K562 (cell line): ENCODE measurements around the gene SLCO3A1. TPM values are rescaled to one million over a fixed set of nuclear protein-coding genes. Genes with fewer than 3 reads are reported as not detected.

ENCODE experiments used
- ARID2 ChIP-seq: fragments of 450-650 bp; IDR thresholded peaks from 2 replicates; pipeline ENCODE4 v1.6.1; 2017; ENCODE audit warnings: antibody characterized with exemption, mild to moderate bottlenecking
- CREM ChIP-seq: IDR thresholded peaks from 2 replicates; pipeline ENCODE4 v1.6.1; 2014; ENCODE audit warnings: antibody characterized with exemption, low read depth
- CTCF ChIP-seq, 3 experiments: IDR thresholded peaks in 2 of 3; conservative IDR thresholded peaks in 1 of 3; 2 replicates each; pipeline ENCODE4 v1.5.1; 2011 to 2012; ENCODE audit warnings: low read length in 3 of 3, mild to moderate bottlenecking in 3 of 3, control low read depth in 2 of 3, improper control_type of control experiment in 1 of 3, inconsistent platforms in 1 of 3, low read depth in 1 of 3, mixed read lengths in 1 of 3, moderate library complexity in 1 of 3; ENCODE audit not compliant: insufficient read depth in 2 of 3
- DEAF1 ChIP-seq: fragments of 450-650 bp; formaldehyde crosslinking; IDR thresholded peaks from 2 replicates; pipeline ENCODE4 v1.4.0; 2020; ENCODE audit warnings: mild to moderate bottlenecking, moderate library complexity
- ETV5 ChIP-seq: sonication (generic); formaldehyde crosslinking; IDR thresholded peaks from 2 replicates; pipeline ENCODE4 v1.4.0; 2020; ENCODE audit warnings: low read depth, mild to moderate bottlenecking, missing genetic modification reagents
- GTF2A2 ChIP-seq: IDR thresholded peaks from 2 replicates; pipeline ENCODE4 v1.6.1; 2016; ENCODE audit warnings: mild to moderate bottlenecking, missing genetic modification characterization, missing compliant biosample characterization
- KDM1A ChIP-seq, 2 experiments: fragments of 450-650 bp; IDR thresholded peaks; 2 replicates each; pipeline ENCODE4 v1.6.1; 2016; ENCODE audit warnings: mild to moderate bottlenecking in 2 of 2
- KDM2B ChIP-seq: fragments of 250-450 bp; sonication (Bioruptor Pico); IDR thresholded peaks from 2 replicates; pipeline ENCODE4 v1.8.0; 2021; ENCODE audit warnings: mild to moderate bottlenecking, moderate library complexity
- RAD21 ChIP-seq, 2 experiments: fragments of 250-450 bp in 1 of 2; fragments of 450-650 bp in 1 of 2; sonication (Bioruptor Pico) in 1 of 2; formaldehyde crosslinking in 1 of 2; IDR thresholded peaks in 1 of 2; conservative IDR thresholded peaks in 1 of 2; 2 replicates each; pipeline versions ENCODE4 v1.4.0 to v1.8.0; 2020 to 2022; ENCODE audit warnings: mild to moderate bottlenecking in 2 of 2, moderate library complexity in 1 of 2
- RCOR1 ChIP-seq, 2 experiments: IDR thresholded peaks; 2 replicates each; pipeline ENCODE4 v1.6.1; 2012; ENCODE audit warnings: low read depth in 2 of 2, low read length in 2 of 2, borderline replicate concordance in 1 of 2, improper control_type of control experiment in 1 of 2
- SPI1 ChIP-seq: IDR thresholded peaks from 2 replicates; pipeline ENCODE4 v1.6.1; 2011; ENCODE audit warnings: low read depth, low read length, control low read depth, borderline replicate concordance
- STAG1 ChIP-seq: sonication (generic); formaldehyde crosslinking; IDR thresholded peaks from 2 replicates; pipeline ENCODE4 v1.5.0; 2020; ENCODE audit warnings: missing genetic modification reagents, borderline replicate concordance
- TFE3 ChIP-seq: fragments of 450-650 bp; formaldehyde crosslinking; IDR thresholded peaks from 2 replicates; pipeline ENCODE4 v1.4.0; 2020; ENCODE audit warnings: mild to moderate bottlenecking, mixed read lengths
- ZNF224 ChIP-seq: sonication (generic); formaldehyde crosslinking; IDR thresholded peaks from 2 replicates; pipeline ENCODE4 v1.8.0; 2022; ENCODE audit warnings: mild to moderate bottlenecking, missing genetic modification reagents
- polyA plus RNA-seq, 8 experiments: library from polyadenylated mRNA; depleted of rRNA in 4 of 8; stranded (reverse) in 5 of 8; unstranded in 3 of 8; fragments of >200 nt; fragmentation: Nextera tagmentation in 2 of 8; fragmentation: Illumina TruSeq in 1 of 8; extraction: Ambion mirVana in 2 of 8; extraction: Trizol in 1 of 8; gene quantifications; 2 replicates each; pipeline versions ENCODE4 v1.2.1 to v1.2.3, GENCODE V29; 2011 to 2014; ENCODE audit warnings: inconsistent platforms in 1 of 8, missing spikeins in 1 of 8
- total RNA-seq, 7 experiments: library from RNA; depleted of rRNA in 6 of 7; stranded (reverse); fragments of >200 nt in 6 of 7; fragmentation: Illumina TruSeq in 2 of 7; extraction: Trizol in 2 of 7; gene quantifications; 2 replicates each; pipeline versions ENCODE4 v1.2.1 to v1.2.3, GENCODE V29; 2011 to 2021; ENCODE audit warnings: low replicate concordance in 1 of 7
- TF ChIP-seq, protein P1 (sequence below), 2 experiments: IDR thresholded peaks; 2 replicates each; pipeline ENCODE4 v1.6.1; 2012; ENCODE audit warnings: improper control_type of control experiment in 2 of 2, low read depth in 2 of 2, low read length in 2 of 2, borderline replicate concordance in 1 of 2
- TF ChIP-seq, protein P2 (sequence below): fragments of 450-650 bp; formaldehyde crosslinking; IDR thresholded peaks from 2 replicates; pipeline ENCODE4 v1.4.0; 2020; ENCODE audit warnings: mild to moderate bottlenecking, moderate library complexity

The SLCO3A1 gene
- total and polyA plus RNA-seq, 9 of the 15 experiments (the other 6 are each of a cell fraction or from before 2014, with no cell fraction given) = 0.01 to 0.84 (median 0.06) TPM; not detected in 3

GRCh38 chr15:92082006-92082843 lies 228.7 kb downstream of the SLCO3A1 start (continued):
- TF ChIP-seq, protein P1, sequence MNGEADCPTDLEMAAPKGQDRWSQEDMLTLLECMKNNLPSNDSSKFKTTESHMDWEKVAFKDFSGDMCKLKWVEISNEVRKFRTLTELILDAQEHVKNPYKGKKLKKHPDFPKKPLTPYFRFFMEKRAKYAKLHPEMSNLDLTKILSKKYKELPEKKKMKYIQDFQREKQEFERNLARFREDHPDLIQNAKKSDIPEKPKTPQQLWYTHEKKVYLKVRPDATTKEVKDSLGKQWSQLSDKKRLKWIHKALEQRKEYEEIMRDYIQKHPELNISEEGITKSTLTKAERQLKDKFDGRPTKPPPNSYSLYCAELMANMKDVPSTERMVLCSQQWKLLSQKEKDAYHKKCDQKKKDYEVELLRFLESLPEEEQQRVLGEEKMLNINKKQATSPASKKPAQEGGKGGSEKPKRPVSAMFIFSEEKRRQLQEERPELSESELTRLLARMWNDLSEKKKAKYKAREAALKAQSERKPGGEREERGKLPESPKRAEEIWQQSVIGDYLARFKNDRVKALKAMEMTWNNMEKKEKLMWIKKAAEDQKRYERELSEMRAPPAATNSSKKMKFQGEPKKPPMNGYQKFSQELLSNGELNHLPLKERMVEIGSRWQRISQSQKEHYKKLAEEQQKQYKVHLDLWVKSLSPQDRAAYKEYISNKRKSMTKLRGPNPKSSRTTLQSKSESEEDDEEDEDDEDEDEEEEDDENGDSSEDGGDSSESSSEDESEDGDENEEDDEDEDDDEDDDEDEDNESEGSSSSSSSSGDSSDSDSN (IDR thresholded peaks at IDR 0.05; ENCODE audit: borderline replicate concordance in 1 of 2, low read depth in 2 of 2, low read length in 2 of 2) = 0 out of 4 replicates have a peak, but pooled peaks of 1 of the 2 experiments have one; percentile 33
- no peak for TF ChIP-seq KDM2B (CRISPR knock-in tag)
- TF ChIP-seq GTF2A2 (tag) = no peak
- peak; percentile 47 for TF ChIP-seq DEAF1 (CRISPR knock-in tag)
- peak; percentile 63 to 82 (median 80) for TF ChIP-seq CTCF (IDR thresholded peaks at IDR 0.05 in 2 of 3, conservative IDR thresholded peaks at IDR 0.05 in 1 of 3; ENCODE audit: insufficient read depth in 2 of 3, low read depth in 1 of 3, low read length in 3 of 3)
- no peak for TF ChIP-seq TFE3 (CRISPR knock-in tag)
- TF ChIP-seq CREM = 0 out of 2 replicates have a peak, but pooled peaks have one; percentile 25
- TF ChIP-seq STAG1 (CRISPR knock-in tag) = peak; percentile 24; the same call in 1 of the 2 replicates
- no peak for TF ChIP-seq ARID2
- TF ChIP-seq, protein P2, sequence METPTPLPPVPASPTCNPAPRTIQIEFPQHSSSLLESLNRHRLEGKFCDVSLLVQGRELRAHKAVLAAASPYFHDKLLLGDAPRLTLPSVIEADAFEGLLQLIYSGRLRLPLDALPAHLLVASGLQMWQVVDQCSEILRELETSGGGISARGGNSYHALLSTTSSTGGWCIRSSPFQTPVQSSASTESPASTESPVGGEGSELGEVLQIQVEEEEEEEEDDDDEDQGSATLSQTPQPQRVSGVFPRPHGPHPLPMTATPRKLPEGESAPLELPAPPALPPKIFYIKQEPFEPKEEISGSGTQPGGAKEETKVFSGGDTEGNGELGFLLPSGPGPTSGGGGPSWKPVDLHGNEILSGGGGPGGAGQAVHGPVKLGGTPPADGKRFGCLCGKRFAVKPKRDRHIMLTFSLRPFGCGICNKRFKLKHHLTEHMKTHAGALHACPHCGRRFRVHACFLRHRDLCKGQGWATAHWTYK (CRISPR knock-in tag) = no peak
- TF ChIP-seq RAD21 (CRISPR knock-in tag; conservative IDR thresholded peaks at IDR 0.05 in 1 of 2, IDR thresholded peaks at IDR 0.05 in 1 of 2) = peak; percentile 73 to 77
- TF ChIP-seq ETV5 = no peak
- no peak for TF ChIP-seq KDM1A (IDR thresholded peaks at IDR 0.05)
- TF ChIP-seq SPI1 = 0 out of 2 replicates have a peak, but pooled peaks have one; percentile 11
- 0 out of 4 replicates have a peak, but pooled peaks of 1 of the 2 experiments have one; percentile 10 for TF ChIP-seq RCOR1 (IDR thresholded peaks at IDR 0.05; ENCODE audit: borderline replicate concordance in 1 of 2, low read depth in 2 of 2, low read length in 2 of 2)
- TF ChIP-seq ZNF224 (CRISPR knock-in tag) = no peak
